Stimulated activated CD4-positive, alpha-beta T cell treated with anti-CD3 and anti-CD28 coated beads, Interleukin-4, amount 100 ng/mL, for 24 hours (primary cell): ENCODE results near the gene SUGCT.

Experiments used
- DNase-seq: peaks from one replicate; pipeline ENCODE4 v3.0.0-alpha.2; 2020

The SUGCT gene

GRCh38 chr7:40482845-40483244 is 348.0 kb downstream of the SUGCT start:
- no peak for DNase-seq

GRCh38 chr7:40483630-40484029 is 348.8 kb downstream of the SUGCT start:
- no peak for DNase-seq

- no peak for DNase-seq
Observed at GRCh38 chr7:40489844-40490602, 355.2 kb downstream of the SUGCT start.

- DNase-seq, result no peak
Observed at GRCh38 chr7:40490603-40490924, 355.8 kb downstream of the SUGCT start.

- no peak for DNase-seq
Observed at GRCh38 chr7:40492946-40493345, 358.1 kb downstream of the SUGCT start.

GRCh38 chr7:40493609-40494051 is 358.8 kb downstream of the SUGCT start:
- no peak for DNase-seq

GRCh38 chr7:40498924-40499510 is 364.2 kb downstream of the SUGCT start:
- DNase-seq, result no peak

- DNase-seq, result no peak
Observed at GRCh38 chr7:40499718-40500117, 364.9 kb downstream of the SUGCT start.

- no peak for DNase-seq
Observed at GRCh38 chr7:40500219-40500618, 365.4 kb downstream of the SUGCT start.

GRCh38 chr7:40502359-40502758 is 367.6 kb downstream of the SUGCT start:
- no peak for DNase-seq

- no peak for DNase-seq
Observed at GRCh38 chr7:40506158-40506557, 371.4 kb downstream of the SUGCT start.

GRCh38 chr7:40507166-40507565 is 372.4 kb downstream of the SUGCT start:
- DNase-seq, result no peak

GRCh38 chr7:40509287-40509996 is 374.6 kb downstream of the SUGCT start:
- no peak for DNase-seq

GRCh38 chr7:40516376-40516775 is 381.6 kb downstream of the SUGCT start:
- DNase-seq, result no peak

GRCh38 chr7:40519009-40519408 is 384.2 kb downstream of the SUGCT start:
- DNase-seq, result no peak

GRCh38 chr7:40520986-40521738 is 386.4 kb downstream of the SUGCT start:
- DNase-seq, result no peak

GRCh38 chr7:40525764-40526163 is 391.0 kb downstream of the SUGCT start:
- DNase-seq, result no peak

GRCh38 chr7:40526951-40527715 is 392.3 kb downstream of the SUGCT start:
- no peak for DNase-seq

GRCh38 chr7:40527723-40528122 is 392.9 kb downstream of the SUGCT start:
- DNase-seq, result no peak

GRCh38 chr7:40530292-40530691 is 395.5 kb downstream of the SUGCT start:
- no peak for DNase-seq

GRCh38 chr7:40531956-40532355 is 397.2 kb downstream of the SUGCT start:
- DNase-seq, result no peak

GRCh38 chr7:40535678-40536077 is 400.9 kb downstream of the SUGCT start:
- no peak for DNase-seq

GRCh38 chr7:40536421-40536820 is 401.6 kb downstream of the SUGCT start:
- no peak for DNase-seq
